HCT116 (cell line): ENCODE data around the gene PMF1. TPM values are rescaled to one million over a fixed set of nuclear protein-coding genes. Genes with fewer than 3 reads are reported as not detected.

Source experiments
- ATAC-seq: fragments of 200-7000 bp; cut with Tn5 transposase; 2 replicates; pipeline ENCODE4 v1.9.1; 2020; ENCODE audit warnings: mild to moderate bottlenecking, moderate library complexity
- BruUV-seq: library from RNA; stranded (reverse); fragments of 400-500 nt; replicated peaks from 2 replicates; lab custom pipeline; 2021; lab: Mats Ljungman, UMichigan
- CTCF ChIA-PET: fragments of 300-600 bp; sonication (Branson Sonifier 250); formaldehyde crosslinking; loops from one replicate; lab custom pipeline; 2021; ENCODE audit warnings: antibody characterized with exemption; lab: Charles Lee
- POLR2A ChIA-PET: fragments of 300-600, 350-600 bp; sonication (Branson Sonifier 250); formaldehyde crosslinking; loops from one replicate; lab custom pipeline; 2021; ENCODE audit warnings: antibody characterized with exemption; lab: Charles Lee
- RAD21 ChIA-PET, 2 experiments: fragments of 300-600 bp; sonication (Branson Sonifier 250); formaldehyde crosslinking; loops; one replicate each; lab custom pipeline; 2023; ENCODE audit warnings: low total read pairs in 2 of 2; ENCODE audit not compliant: uncharacterized antibody in 2 of 2, unreplicated experiment in 2 of 2, low non-redundant PET in 1 of 2; lab: Charles Lee
- DNase-seq: peaks from one replicate; pipeline ENCODE4 v3.0.0-alpha.2; 2010; ENCODE audit warnings: low read depth, low spot score
- H2AFZ ChIP-seq: fragments of 200-600 bp; shearing (Covaris generic), sonication (generic); 2 replicates; pipeline ENCODE4 v1.6.1; 2017; ENCODE audit warnings: low read depth, mixed run types, mixed read lengths, antibody characterized with exemption, low read length; ENCODE audit not compliant: poor library complexity, severe bottlenecking
- H3K27ac ChIP-seq: 2 replicates; pipeline ENCODE4 v1.5.1; 2012; ENCODE audit warnings: low read depth, low read length
- H3K27me3 ChIP-seq: fragments of 200-600 bp; sonication (generic); 2 replicates; pipeline ENCODE4 v1.6.1; 2016; ENCODE audit warnings: mixed run types, low read length, mixed read lengths; ENCODE audit not compliant: insufficient read depth
- H3K36me3 ChIP-seq, 2 experiments: fragments of 200-500 bp in 1 of 2; fragments of 200-600 bp in 1 of 2; sonication (Bioruptor generic) in 1 of 2; sonication (generic) in 1 of 2; 2 replicates each; pipeline versions ENCODE4 v1.5.1 to v1.6.1; 2014 to 2016; ENCODE audit warnings: low read length in 2 of 2, inconsistent platforms in 1 of 2, mixed read lengths in 1 of 2, mixed run types in 1 of 2; ENCODE audit not compliant: insufficient read depth in 2 of 2, control insufficient read depth in 1 of 2
- H3K4me1 ChIP-seq, 2 experiments: fragments of 200-600 bp in 1 of 2; sonication (generic) in 1 of 2; 2 replicates each; pipeline versions ENCODE4 v1.5.1 to v1.6.1; 2012 to 2017; ENCODE audit warnings: low read length in 2 of 2, inconsistent platforms in 1 of 2, mild to moderate bottlenecking in 1 of 2, mixed read lengths in 1 of 2, mixed run types in 1 of 2, moderate library complexity in 1 of 2; ENCODE audit not compliant: insufficient read depth in 2 of 2, control insufficient read depth in 1 of 2
- H3K4me2 ChIP-seq: fragments of 200-600 bp; sonication (generic); 2 replicates; pipeline ENCODE4 v1.6.1; 2017; ENCODE audit warnings: mixed run types, low read length, mixed read lengths
- H3K4me3 ChIP-seq, 2 experiments: fragments of 200-600 bp in 1 of 2; sonication (generic) in 1 of 2; replicated peaks in 1 of 2; 2 replicates each; pipeline ENCODE4 v1.5.1; 2011 to 2016; ENCODE audit warnings: low read length in 2 of 2, control low read depth in 1 of 2, low read depth in 1 of 2, mild to moderate bottlenecking in 1 of 2, mixed read lengths in 1 of 2, mixed run types in 1 of 2
- H3K79me2 ChIP-seq: fragments of 200-600 bp; sonication (generic); 2 replicates; pipeline ENCODE4 v1.6.1; 2017; ENCODE audit warnings: mild to moderate bottlenecking, mixed run types, low read length, moderate library complexity, mixed read lengths; ENCODE audit not compliant: insufficient read depth
- H3K9ac ChIP-seq: fragments of 200-600 bp; sonication (generic); 2 replicates; pipeline ENCODE4 v1.6.1; 2016; ENCODE audit warnings: low read length, mixed read lengths
- H3K9me2 ChIP-seq: fragments of 200-600 bp; sonication (generic), shearing (Covaris generic); 2 replicates; pipeline ENCODE4 v1.6.1; 2017; ENCODE audit warnings: mixed run types, mild to moderate bottlenecking, moderate library complexity; ENCODE audit not compliant: insufficient read depth
- H3K9me3 ChIP-seq, 2 experiments: fragments of 200-500 bp in 1 of 2; fragments of 200-600 bp in 1 of 2; sonication (Bioruptor generic) in 1 of 2; sonication (generic) in 1 of 2; 2 replicates each; pipeline ENCODE4 v1.6.1; 2014 to 2017; ENCODE audit warnings: low read length in 2 of 2, mixed read lengths in 2 of 2, inconsistent platforms in 1 of 2, low read depth in 1 of 2, mild to moderate bottlenecking in 1 of 2, mixed run types in 1 of 2, moderate library complexity in 1 of 2; ENCODE audit not compliant: control insufficient read depth in 1 of 2, insufficient read depth in 1 of 2
- H4K20me1 ChIP-seq: fragments of 200-600 bp; sonication (generic), shearing (Covaris generic); 2 replicates; pipeline ENCODE4 v1.6.1; 2017; ENCODE audit warnings: mixed run types, mild to moderate bottlenecking, moderate library complexity; ENCODE audit not compliant: insufficient read depth
- ATF3 ChIP-seq: IDR thresholded peaks from 2 replicates; pipeline ENCODE4 v1.6.1; 2012
- CBX3 ChIP-seq: IDR thresholded peaks from 2 replicates; pipeline ENCODE4 v1.6.1; 2012; ENCODE audit warnings: low read depth
- CEBPB ChIP-seq: IDR thresholded peaks from 2 replicates; pipeline ENCODE4 v1.6.1; 2012; ENCODE audit warnings: low read depth
- CTCF ChIP-seq, 3 experiments: fragments of 200-600 bp in 1 of 3; sonication (generic) in 1 of 3; IDR thresholded peaks in 2 of 3; conservative IDR thresholded peaks in 1 of 3; 2 replicates each; pipeline ENCODE4 v1.5.1; 2012 to 2017; ENCODE audit warnings: low read depth in 2 of 3, low read length in 2 of 3, antibody characterized with exemption in 1 of 3, borderline replicate concordance in 1 of 3, control low read depth in 1 of 3, mild to moderate bottlenecking in 1 of 3, mixed read lengths in 1 of 3, mixed run types in 1 of 3, moderate library complexity in 1 of 3; ENCODE audit not compliant: insufficient read depth in 1 of 3
- EGR1 ChIP-seq: IDR thresholded peaks from 2 replicates; pipeline ENCODE4 v1.6.1; 2012; ENCODE audit warnings: low read depth
- ELF1 ChIP-seq: IDR thresholded peaks from 2 replicates; pipeline ENCODE4 v1.6.1; 2012; ENCODE audit warnings: low read depth, borderline replicate concordance
- EZH2 ChIP-seq: fragments of 200-600 bp; sonication (generic); IDR thresholded peaks from 2 replicates; pipeline ENCODE4 v1.6.1; 2017; ENCODE audit warnings: antibody characterized with exemption, mixed run types
- FOSL1 ChIP-seq: IDR thresholded peaks from 2 replicates; pipeline ENCODE4 v1.6.1; 2012; ENCODE audit warnings: low read depth
- JUND ChIP-seq: IDR thresholded peaks from 2 replicates; pipeline ENCODE4 v1.6.1; 2012
- MAX ChIP-seq: IDR thresholded peaks from 2 replicates; pipeline ENCODE4 v1.6.1; 2012
- POLR2AphosphoS5 ChIP-seq: IDR thresholded peaks from 2 replicates; pipeline ENCODE4 v1.6.1; 2011; ENCODE audit warnings: mild to moderate bottlenecking, low read depth, low read length, moderate library complexity
- RAD21 ChIP-seq: IDR thresholded peaks from 2 replicates; pipeline ENCODE4 v1.6.1; 2012; ENCODE audit warnings: low read depth, mild to moderate bottlenecking
- SIN3A ChIP-seq: IDR thresholded peaks from 2 replicates; pipeline ENCODE4 v1.6.1; 2012; ENCODE audit warnings: low read depth
- SRF ChIP-seq: IDR thresholded peaks from 2 replicates; pipeline ENCODE4 v1.6.1; 2012; ENCODE audit warnings: low read depth
- TCF7L2 ChIP-seq: IDR thresholded peaks from 2 replicates; pipeline ENCODE4 v1.7.0; 2011; ENCODE audit warnings: borderline replicate concordance, inconsistent platforms; ENCODE audit not compliant: insufficient read depth, insufficient read length; ENCODE audit errors: extremely low read depth
- ZNF274 ChIP-seq: fragments of 200-500 bp; sonication (Bioruptor generic); IDR thresholded peaks from 2 replicates; pipeline ENCODE4 v1.6.1; 2014; ENCODE audit warnings: mild to moderate bottlenecking, low read depth, low read length, inconsistent platforms
- intact Hi-C: fragments of 100-400 bp; cut with micrococcal nuclease; formaldehyde crosslinking; loops from 2 replicates; pipeline ENCODE4 v1.10.0; 2022
- total RNA-seq: library from RNA; stranded (reverse); gene quantifications from one replicate; pipeline ENCODE4 v1.2.1, GENCODE V29; 2021; ENCODE audit not compliant: unreplicated experiment

The PMF1 gene
- total RNA-seq, 1 experiment from 2014 or later: 52.6 TPM

- POLR2A ChIA-PET: no interaction called here
- TF ChIP-seq EGR1 (no peak), MAX (no peak), JUND (no peak), ATF3 (no peak), RAD21 (no peak), CBX3 (no peak), POLR2AphosphoS5 (no peak), FOSL1 (no peak), TCF7L2 (no peak), EZH2 (no peak), CTCF (IDR thresholded peaks at IDR 0.05 in 2 of 3, conservative IDR thresholded peaks at IDR 0.05 in 1 of 3; ENCODE audit: borderline replicate concordance in 1 of 3, insufficient read depth in 1 of 3, low read depth in 2 of 3, low read length in 2 of 3) (no peak), ZNF274 (no peak), SIN3A (no peak), CEBPB (no peak), SRF (no peak), ELF1 (no peak)
- TF ChIP-seq, all 23 proteins: peak for 0
- no peak for ATAC-seq
- ChIA-PET CTCF (interaction anchor here (0.9 kb wide), 1 partner anchor 19 kb away, joined by 3 read pairs; no protein-coding TSS in a partner anchor), RAD21 (no interaction called here)
- no peak overlapping the region for H2AFZ ChIP-seq
- no peaks in the 10 kb centered on the region for H3K9me3 ChIP-seq
- H3K79me2 ChIP-seq: no peaks in the 10 kb centered on the region
- H3K9me2 ChIP-seq: no peaks in the 10 kb centered on the region
- no peaks in the 10 kb centered on the region for H3K4me1 ChIP-seq
- H3K4me3 ChIP-seq: no peak overlapping the region
- H3K27me3 ChIP-seq: no peaks in the 10 kb centered on the region
- no peak overlapping the region for H3K27ac ChIP-seq
- H4K20me1 ChIP-seq: no peaks in the 10 kb centered on the region
- no peak for DNase-seq
- no peak overlapping the region for H3K9ac ChIP-seq
- no peaks in the 10 kb centered on the region for H3K36me3 ChIP-seq
- intact Hi-C loops: no loop called here
- H3K4me2 ChIP-seq: no peak overlapping the region
- BruUV-seq: no TSS peak
These were observed 47.7 kb upstream of the PMF1 start for GRCh38 chr1:156165083-156165482.
